ENCODE data around the gene GALT.

Gene GALT

DNA sequence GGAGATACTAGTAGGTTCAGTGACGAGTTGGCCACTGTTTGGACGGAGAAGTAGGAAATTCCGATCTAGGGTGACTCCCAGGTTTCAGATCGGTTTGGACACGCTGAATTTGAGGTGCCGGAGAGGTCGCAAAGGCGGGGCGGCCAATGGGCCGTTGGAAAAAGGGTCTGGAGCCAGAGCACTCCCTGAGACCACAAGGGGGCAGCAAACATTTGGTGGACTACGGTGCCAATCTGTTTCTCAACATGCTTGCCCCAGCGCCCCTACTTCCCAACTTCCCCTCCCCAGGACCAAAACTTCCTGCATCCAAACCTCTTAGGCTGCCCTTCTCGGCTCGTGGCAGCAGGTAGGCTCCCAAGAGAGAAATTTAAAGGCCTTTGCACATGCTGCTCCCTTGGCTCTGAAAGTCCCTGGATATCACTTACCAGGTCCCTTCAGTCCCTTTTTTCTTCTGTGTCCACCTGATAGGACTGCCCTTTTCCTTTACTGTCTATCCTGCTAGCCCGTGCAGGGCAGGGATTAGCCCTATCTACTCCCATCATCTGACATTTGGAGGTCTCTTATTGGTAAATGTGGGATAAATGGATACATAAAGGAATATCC lies 33.6 kb upstream of the GALT start:
- TF ChIP-seq, protein P1, sequence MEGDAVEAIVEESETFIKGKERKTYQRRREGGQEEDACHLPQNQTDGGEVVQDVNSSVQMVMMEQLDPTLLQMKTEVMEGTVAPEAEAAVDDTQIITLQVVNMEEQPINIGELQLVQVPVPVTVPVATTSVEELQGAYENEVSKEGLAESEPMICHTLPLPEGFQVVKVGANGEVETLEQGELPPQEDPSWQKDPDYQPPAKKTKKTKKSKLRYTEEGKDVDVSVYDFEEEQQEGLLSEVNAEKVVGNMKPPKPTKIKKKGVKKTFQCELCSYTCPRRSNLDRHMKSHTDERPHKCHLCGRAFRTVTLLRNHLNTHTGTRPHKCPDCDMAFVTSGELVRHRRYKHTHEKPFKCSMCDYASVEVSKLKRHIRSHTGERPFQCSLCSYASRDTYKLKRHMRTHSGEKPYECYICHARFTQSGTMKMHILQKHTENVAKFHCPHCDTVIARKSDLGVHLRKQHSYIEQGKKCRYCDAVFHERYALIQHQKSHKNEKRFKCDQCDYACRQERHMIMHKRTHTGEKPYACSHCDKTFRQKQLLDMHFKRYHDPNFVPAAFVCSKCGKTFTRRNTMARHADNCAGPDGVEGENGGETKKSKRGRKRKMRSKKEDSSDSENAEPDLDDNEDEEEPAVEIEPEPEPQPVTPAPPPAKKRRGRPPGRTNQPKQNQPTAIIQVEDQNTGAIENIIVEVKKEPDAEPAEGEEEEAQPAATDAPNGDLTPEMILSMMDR (conservative IDR thresholded peaks at IDR 0.05; ENCODE audit: low read depth): peak; percentile 99
- CTCF ChIA-PET: interaction anchor here (0.6 to 1.6 kb wide), 5 partner anchors 8 to 166 kb away, joined by 3 to 12 read pairs (median 3); partner anchors contain the start of gene DCTN3
- peak overlapping the region; percentile 95 for H3K27ac ChIP-seq
- POLR2A ChIA-PET (ENCODE audit: low non-redundant PET): no interaction called here
- DNase-seq (ENCODE audit: low spot score): peak; percentile 92

DNA sequence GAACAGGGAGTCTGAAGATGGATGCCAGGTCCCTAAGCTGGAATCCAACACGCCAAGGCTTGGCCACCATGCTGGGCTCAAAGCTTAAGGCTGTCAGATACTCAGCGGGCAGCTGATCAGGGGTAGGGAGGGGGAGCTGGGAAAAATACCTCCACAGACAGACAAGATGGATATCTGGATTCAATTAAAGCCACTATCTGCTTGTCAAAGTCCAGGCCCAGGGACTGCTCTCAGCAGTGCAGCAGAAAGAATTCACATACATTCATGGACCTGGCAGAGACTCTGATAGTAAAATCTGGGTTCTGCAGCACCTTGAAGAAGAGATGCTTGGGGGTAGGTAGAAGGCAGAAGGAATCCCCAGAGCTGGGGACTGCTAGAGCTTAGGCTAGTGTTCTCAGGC lies 31.3 kb upstream of the GALT start:
- CTCF ChIA-PET: interaction anchor here (1.1 kb wide), 1 partner anchor 23 kb away, joined by 5 read pairs; no protein-coding TSS in a partner anchor
- TF ChIP-seq, protein P1 (conservative IDR thresholded peaks at IDR 0.05; ENCODE audit: low read depth): no peak
- POLR2A ChIA-PET (ENCODE audit: low non-redundant PET): no interaction called here
- DNase-seq (ENCODE audit: low spot score): no peak
- no peak overlapping the region for H3K27ac ChIP-seq

DNA sequence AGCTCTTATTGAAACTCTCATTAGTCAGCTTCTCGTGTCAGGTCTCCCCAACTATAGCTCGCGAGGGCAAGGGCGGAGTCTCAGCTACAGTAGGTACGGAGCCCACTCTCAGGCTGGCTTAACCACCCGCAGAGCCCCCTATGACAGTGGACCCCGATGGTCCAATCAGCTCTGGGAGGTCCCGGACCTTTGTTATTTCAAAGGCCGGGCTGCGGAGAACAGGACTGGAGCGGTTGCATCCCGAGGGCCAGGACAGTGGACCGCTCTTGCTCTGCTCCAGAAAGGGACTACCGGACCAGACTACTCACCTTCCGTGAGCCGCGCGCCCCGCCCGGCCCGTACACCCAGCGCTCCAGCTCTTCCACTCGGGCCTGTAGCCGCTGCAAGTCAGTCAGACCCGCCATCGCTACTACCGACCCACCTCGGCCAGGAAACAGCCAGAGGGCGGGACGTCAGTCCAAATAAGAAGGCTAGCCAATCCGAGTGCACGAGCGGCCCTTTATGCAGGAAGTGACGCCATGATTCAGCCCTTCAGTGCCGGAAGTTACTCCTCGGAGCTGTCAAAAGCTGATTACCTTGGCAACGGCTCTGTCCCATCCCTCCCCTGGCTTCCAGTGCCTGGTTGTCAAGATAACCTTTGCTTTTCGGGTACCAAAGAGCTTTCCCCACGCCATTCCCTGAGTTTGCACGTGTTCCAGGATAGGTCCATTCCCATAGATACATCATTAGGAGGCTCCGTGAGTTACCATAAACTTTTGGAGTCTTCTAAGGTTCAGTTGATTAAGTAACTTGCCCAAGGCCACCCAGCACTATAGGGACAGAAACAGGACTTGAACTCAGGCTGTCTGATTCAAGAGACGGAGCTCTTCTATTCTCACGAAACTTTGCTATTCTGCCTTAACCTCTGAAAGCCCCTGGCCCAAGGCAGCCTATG lies 26.1 kb upstream of the GALT start, which contains the start of gene DCTN3:
TSS of gene DCTN3 (minus strand) at position 435 of the 934 bp plus-strand sequence. CDS start at position 404, 31 bp downstream.
- ChIA-PET POLR2A (ENCODE audit: low non-redundant PET) (interaction anchor here (1.1 kb wide), 1 partner anchor 15 kb away, joined by 3 read pairs; no protein-coding TSS in a partner anchor), CTCF (interaction anchor here (0.6 to 1.8 kb wide), 6 partner anchors 8 to 542 kb away, joined by 3 to 9 read pairs (median 4); partner anchors contain the start of genes RPP25L and UNC13B)
- peak within 1 kb of the TSS; percentile 62 for H3K27ac ChIP-seq
- DNase-seq (ENCODE audit: low spot score): peak; percentile 98
- TF ChIP-seq, protein P1 (conservative IDR thresholded peaks at IDR 0.05; ENCODE audit: low read depth): no peak

DNA sequence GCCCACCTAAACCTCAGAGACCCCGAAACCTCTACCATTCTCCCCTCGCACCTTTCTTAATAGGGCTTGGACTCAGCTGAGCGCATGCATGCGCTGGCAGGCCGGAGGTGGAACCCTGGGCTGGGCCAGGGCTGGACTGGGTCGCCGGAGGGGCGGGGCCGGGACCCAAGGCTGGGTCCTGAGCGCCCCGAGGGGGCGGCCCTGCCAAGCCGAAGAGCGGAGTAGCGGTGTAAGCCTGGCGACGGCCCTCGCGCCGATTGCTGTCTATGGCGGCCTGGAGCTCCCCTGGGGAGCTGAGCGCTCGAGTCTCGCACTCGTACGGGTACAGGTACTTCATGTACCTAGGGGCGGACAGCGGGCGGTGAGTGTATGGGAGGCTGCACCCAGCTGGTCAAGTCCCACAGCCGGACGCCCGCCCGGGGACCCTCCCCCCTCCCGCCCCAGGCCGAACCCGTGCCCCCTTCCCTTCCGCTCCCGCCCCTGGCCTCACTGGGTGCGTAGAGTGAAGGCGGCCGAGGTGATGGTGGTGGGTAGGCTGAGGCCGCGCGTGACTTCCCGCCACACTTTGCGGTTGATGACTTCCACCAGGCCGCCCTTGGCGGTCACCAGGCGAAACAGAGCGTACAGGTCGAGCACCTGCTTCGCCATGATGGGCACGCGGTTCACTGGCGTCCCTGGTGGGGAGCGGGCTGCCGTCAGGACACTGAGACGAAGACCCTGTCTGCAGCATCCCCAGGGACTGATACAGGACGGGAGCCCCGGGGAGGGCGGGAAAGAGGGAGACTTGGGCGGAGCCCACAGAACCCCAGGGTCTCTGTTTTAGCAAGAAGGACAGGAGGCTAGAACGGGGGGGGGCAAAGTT lies 22.9 kb upstream of the GALT start:
- TF ChIP-seq, protein P1 (conservative IDR thresholded peaks at IDR 0.05; ENCODE audit: low read depth): no peak
- no peak overlapping the region for H3K27ac ChIP-seq
- ChIA-PET CTCF (no interaction called here), POLR2A (ENCODE audit: low non-redundant PET) (no interaction called here)
- DNase-seq (ENCODE audit: low spot score): no peak

DNA sequence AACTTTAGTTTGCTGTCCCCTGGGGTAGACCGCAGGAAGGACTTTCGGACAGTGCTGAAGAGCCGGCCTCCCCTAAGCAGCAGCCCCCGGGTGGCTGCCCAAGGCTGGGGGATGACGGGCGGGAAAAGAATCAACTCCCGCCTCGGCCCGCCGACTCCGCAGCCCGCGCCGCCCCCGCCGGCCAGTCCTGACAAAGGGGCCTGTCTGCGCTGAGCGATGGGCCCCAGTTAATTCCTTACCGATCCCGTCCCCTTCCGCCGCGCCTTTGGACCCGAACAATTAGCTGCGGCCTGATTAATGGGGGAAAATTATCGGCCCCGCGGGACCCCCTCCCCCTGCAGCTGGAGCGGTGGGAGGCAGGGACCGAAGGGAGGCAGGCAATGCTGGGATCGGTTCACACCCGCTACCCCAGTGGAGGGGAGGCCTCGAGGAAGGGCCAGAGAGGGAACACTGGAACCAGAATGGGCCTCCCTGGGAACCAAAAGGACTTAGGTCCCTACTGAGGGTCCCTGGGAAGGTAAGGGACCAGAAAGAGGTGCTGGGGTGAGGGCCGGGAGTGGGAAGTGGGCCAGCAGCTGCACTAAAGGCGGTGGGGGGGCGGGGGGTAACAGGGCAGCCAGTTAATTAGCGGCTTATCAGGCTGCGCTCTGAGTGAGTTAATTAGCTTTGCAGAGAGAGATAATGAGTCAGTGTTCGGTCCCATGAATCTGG lies 21.8 kb upstream of the GALT start:
- TF ChIP-seq, protein P1 (conservative IDR thresholded peaks at IDR 0.05; ENCODE audit: low read depth): no peak
- ChIA-PET CTCF (interaction anchor here (0.6 to 1.9 kb wide), 2 partner anchors 9 to 356 kb away, joined by 4 to 10 read pairs; no protein-coding TSS in a partner anchor), POLR2A (ENCODE audit: low non-redundant PET) (no interaction called here)
- H3K27ac ChIP-seq: no peak overlapping the region
- no peak for DNase-seq (ENCODE audit: low spot score)

Measured in RWPE1 (cell line).